Thyroid gland (tissue), 4 donors: ENCODE data around the gene SVOP.

ENCODE experiments used
- CTCF ChIP-seq, 6 experiments: fragments of 200-600 bp in 3 of 6; fragments of 450-650 bp in 3 of 6; sonication (generic) in 3 of 6; IDR thresholded peaks; one replicate each; pipeline ENCODE4 v1.5.1; 2016 to 2019; ENCODE audit warnings: antibody characterized with exemption in 6 of 6, mild to moderate bottlenecking in 2 of 6, inconsistent platforms in 1 of 6, moderate library complexity in 1 of 6
- POLR2A ChIP-seq, 2 donors: fragments of 450-650 bp; IDR thresholded peaks; one replicate each; pipeline ENCODE4 v1.6.1; 2017; ENCODE audit warnings: antibody characterized with exemption in 2 of 2, mild to moderate bottlenecking in 2 of 2, moderate library complexity in 1 of 2

- TF ChIP-seq CTCF (IDR thresholded peaks at IDR 0.05) = no peak
- TF ChIP-seq POLR2A (IDR thresholded peaks at IDR 0.05) = no peak
Observed at GRCh38 chr12:109016978-109017377, 3.9 kb downstream of the SVOP start.
